HG02970 (cell line): ENCODE results near the gene SLCO1B3.

Source experiments
- ATAC-seq: cut with Tn5 transposase; IDR thresholded peaks from one replicate; pipeline ENCODE4 v1.9.1; 2021; ENCODE audit warnings: mild to moderate bottlenecking, moderate library complexity, moderate number of reproducible peaks; ENCODE audit not compliant: unreplicated experiment, low FRiP score

Gene SLCO1B3

GRCh38 chr12:20868277-20868676, 57.8 kb downstream of the SLCO1B3 start:
- ATAC-seq = no peak

- no peak for ATAC-seq
Measured at GRCh38 chr12:20883288-20883687, 72.8 kb downstream of the SLCO1B3 start.

GRCh38 chr12:20885116-20885515, 74.6 kb downstream of the SLCO1B3 start:
- ATAC-seq = no peak

GRCh38 chr12:20885552-20885951, 75.0 kb downstream of the SLCO1B3 start:
- no peak for ATAC-seq

- ATAC-seq = no peak
Measured at GRCh38 chr12:20917269-20917668, 106.8 kb downstream of the SLCO1B3 start.

GRCh38 chr12:20917819-20918218, 107.3 kb downstream of the SLCO1B3 start:
- no peak for ATAC-seq

- ATAC-seq = no peak
Measured at GRCh38 chr12:20931894-20932293, 121.4 kb downstream of the SLCO1B3 start.

- no peak for ATAC-seq
Measured at GRCh38 chr12:20946732-20947131, 136.2 kb downstream of the SLCO1B3 start.

- ATAC-seq = peak; percentile 72
Measured at GRCh38 chr12:20950248-20950647, 139.7 kb downstream of the SLCO1B3 start.

GRCh38 chr12:20963303-20963702, 152.8 kb downstream of the SLCO1B3 start:
- no peak for ATAC-seq

GRCh38 chr12:20963762-20964161, 153.3 kb downstream of the SLCO1B3 start:
- ATAC-seq = no peak
